Upper lobe of left lung (tissue), 4 donors: ENCODE data around the gene SUMF1.

ENCODE experiments used
- POLR2A ChIP-seq, 4 donors: fragments of 450-650 bp; IDR thresholded peaks; one replicate each; pipeline ENCODE4 v1.5.1; 2016 to 2017; ENCODE audit warnings: antibody characterized with exemption in 4 of 4, mild to moderate bottlenecking in 2 of 4
- TF ChIP-seq, protein P1 (sequence below), 6 experiments: fragments of 450-650 bp in 4 of 6; fragments of 200-600 bp in 2 of 6; sonication (generic) in 2 of 6; IDR thresholded peaks; one replicate each; pipeline ENCODE4 v1.5.1; 2016 to 2019; ENCODE audit warnings: antibody characterized with exemption in 6 of 6

DNA sequence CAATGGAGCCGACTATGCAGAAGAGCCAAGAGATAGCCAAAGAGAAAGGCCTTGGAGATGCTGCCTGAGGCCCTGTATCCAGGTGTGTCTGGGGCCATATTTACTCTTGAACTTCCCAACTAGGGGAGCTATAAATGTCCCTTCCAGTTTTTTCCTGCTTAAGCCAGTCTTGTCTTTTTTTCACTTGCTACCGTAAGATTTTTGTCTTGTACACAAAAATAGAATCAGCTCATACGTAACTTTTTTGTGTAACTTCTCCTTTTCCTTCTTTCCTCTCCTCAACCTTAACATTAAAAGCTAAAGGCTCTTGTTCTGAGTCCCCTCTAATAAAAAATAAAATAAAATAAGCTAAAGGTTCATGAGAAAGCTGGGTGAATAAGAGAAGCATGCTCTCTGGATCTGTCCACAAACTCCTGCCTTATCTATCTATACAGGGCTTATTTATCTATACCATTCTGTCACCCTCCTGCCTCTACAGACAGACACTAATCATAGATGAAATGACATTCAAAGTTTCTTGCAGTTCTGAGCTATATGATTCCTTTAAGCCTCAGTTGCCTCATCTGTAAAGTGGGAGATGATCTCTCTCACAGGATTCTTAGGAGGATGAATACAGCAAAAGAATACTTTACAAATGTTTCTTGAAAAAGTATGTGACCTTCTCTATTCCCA is 4.6 kb downstream of the SUMF1 start:
- TF ChIP-seq, protein P1, sequence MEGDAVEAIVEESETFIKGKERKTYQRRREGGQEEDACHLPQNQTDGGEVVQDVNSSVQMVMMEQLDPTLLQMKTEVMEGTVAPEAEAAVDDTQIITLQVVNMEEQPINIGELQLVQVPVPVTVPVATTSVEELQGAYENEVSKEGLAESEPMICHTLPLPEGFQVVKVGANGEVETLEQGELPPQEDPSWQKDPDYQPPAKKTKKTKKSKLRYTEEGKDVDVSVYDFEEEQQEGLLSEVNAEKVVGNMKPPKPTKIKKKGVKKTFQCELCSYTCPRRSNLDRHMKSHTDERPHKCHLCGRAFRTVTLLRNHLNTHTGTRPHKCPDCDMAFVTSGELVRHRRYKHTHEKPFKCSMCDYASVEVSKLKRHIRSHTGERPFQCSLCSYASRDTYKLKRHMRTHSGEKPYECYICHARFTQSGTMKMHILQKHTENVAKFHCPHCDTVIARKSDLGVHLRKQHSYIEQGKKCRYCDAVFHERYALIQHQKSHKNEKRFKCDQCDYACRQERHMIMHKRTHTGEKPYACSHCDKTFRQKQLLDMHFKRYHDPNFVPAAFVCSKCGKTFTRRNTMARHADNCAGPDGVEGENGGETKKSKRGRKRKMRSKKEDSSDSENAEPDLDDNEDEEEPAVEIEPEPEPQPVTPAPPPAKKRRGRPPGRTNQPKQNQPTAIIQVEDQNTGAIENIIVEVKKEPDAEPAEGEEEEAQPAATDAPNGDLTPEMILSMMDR (IDR thresholded peaks at IDR 0.05): no peak
- no peak for TF ChIP-seq POLR2A (IDR thresholded peaks at IDR 0.05)
